Measurements from ENCODE around the gene TMEM213. TPM values are rescaled to one million over a fixed set of nuclear protein-coding genes. Genes with fewer than 3 reads are reported as not detected.

The TMEM213 gene
- total and polyA plus RNA-seq, 2 donors (not counting 1 experiment from before 2014, with no cell fraction given): not detected

GRCh38 chr7:138881579-138882188 lies 83.9 kb downstream of the TMEM213 start:
- Histone ChIP-seq H3K4me3 (replicated peaks in 1 of 4; ENCODE audit: control extremely low read depth in 1 of 4, insufficient read depth in 1 of 4, low read depth in 3 of 4, low read length in 4 of 4) (no peak overlapping the region), H3K9me3 (ENCODE audit: control insufficient read depth, insufficient read depth, low read depth, low read length) (no peaks in the 10 kb centered on the region), H4K20me1 (ENCODE audit: control insufficient read depth, extremely low read depth, insufficient read depth, low read length) (no peaks in the 10 kb centered on the region), H3K27ac (ENCODE audit: insufficient read depth, low read length) (no peak overlapping the region), H3K27me3 (ENCODE audit: control insufficient read depth, insufficient read depth, low read length) (no peaks in the 10 kb centered on the region), H3K4me2 (ENCODE audit: extremely low read depth, insufficient read depth, low read length) (no peak overlapping the region), H2AFZ (ENCODE audit: low read length) (no peak overlapping the region), H3K9ac (ENCODE audit: insufficient read depth, low read length) (no peak overlapping the region), H3K4me1 (ENCODE audit: control insufficient read depth, extremely low read depth, insufficient read depth, low read length) (no peaks in the 10 kb centered on the region), H3K36me3 (ENCODE audit: control insufficient read depth, insufficient read depth, low read length) (no peaks in the 10 kb centered on the region), H3K79me2 (ENCODE audit: control insufficient read depth, insufficient read depth, low read length) (no peaks in the 10 kb centered on the region)
- no peak for DNase-seq (ENCODE audit: low read depth in 2 of 2)
- TF ChIP-seq CTCF (conservative IDR thresholded peaks at IDR 0.05 in 1 of 2, IDR thresholded peaks at IDR 0.05 in 1 of 2; ENCODE audit: low read depth in 1 of 2, low read length in 2 of 2) (no peak), EZH2 (IDR thresholded peaks at IDR 0.05; ENCODE audit: low read length, missing control alignments) (no peak)

GRCh38 chr7:138882249-138882648 lies 84.5 kb downstream of the TMEM213 start:
- TF ChIP-seq EZH2 (IDR thresholded peaks at IDR 0.05; ENCODE audit: low read length, missing control alignments): no peak
- no peak for TF ChIP-seq CTCF (conservative IDR thresholded peaks at IDR 0.05 in 1 of 2, IDR thresholded peaks at IDR 0.05 in 1 of 2; ENCODE audit: low read depth in 1 of 2, low read length in 2 of 2)
- H4K20me1 ChIP-seq (ENCODE audit: control insufficient read depth, extremely low read depth, insufficient read depth, low read length): no peaks in the 10 kb centered on the region
- H3K36me3 ChIP-seq (ENCODE audit: control insufficient read depth, insufficient read depth, low read length): no peaks in the 10 kb centered on the region
- H3K9ac ChIP-seq (ENCODE audit: insufficient read depth, low read length): no peak overlapping the region
- no peak overlapping the region for H3K4me3 ChIP-seq (replicated peaks in 1 of 4; ENCODE audit: control extremely low read depth in 1 of 4, insufficient read depth in 1 of 4, low read depth in 3 of 4, low read length in 4 of 4)
- no peaks in the 10 kb centered on the region for H3K4me1 ChIP-seq (ENCODE audit: control insufficient read depth, extremely low read depth, insufficient read depth, low read length)
- no peak for DNase-seq (ENCODE audit: low read depth in 2 of 2)
- H2AFZ ChIP-seq (ENCODE audit: low read length): no peak overlapping the region
- H3K9me3 ChIP-seq (ENCODE audit: control insufficient read depth, insufficient read depth, low read depth, low read length): no peaks in the 10 kb centered on the region
- no peak overlapping the region for H3K27ac ChIP-seq (ENCODE audit: insufficient read depth, low read length)
- H3K27me3 ChIP-seq (ENCODE audit: control insufficient read depth, insufficient read depth, low read length): no peaks in the 10 kb centered on the region
- H3K4me2 ChIP-seq (ENCODE audit: extremely low read depth, insufficient read depth, low read length): no peak overlapping the region
- no peaks in the 10 kb centered on the region for H3K79me2 ChIP-seq (ENCODE audit: control insufficient read depth, insufficient read depth, low read length)

- DNase-seq (ENCODE audit: low read depth in 2 of 2): no peak
- TF ChIP-seq CTCF (conservative IDR thresholded peaks at IDR 0.05 in 1 of 2, IDR thresholded peaks at IDR 0.05 in 1 of 2; ENCODE audit: low read depth in 1 of 2, low read length in 2 of 2) (no peak), EZH2 (IDR thresholded peaks at IDR 0.05; ENCODE audit: low read length, missing control alignments) (no peak)
- Histone ChIP-seq H3K27ac (ENCODE audit: insufficient read depth, low read length) (no peak overlapping the region), H3K4me2 (ENCODE audit: extremely low read depth, insufficient read depth, low read length) (no peak overlapping the region), H4K20me1 (ENCODE audit: control insufficient read depth, extremely low read depth, insufficient read depth, low read length) (no peaks in the 10 kb centered on the region), H3K4me3 (replicated peaks in 1 of 4; ENCODE audit: control extremely low read depth in 1 of 4, insufficient read depth in 1 of 4, low read depth in 3 of 4, low read length in 4 of 4) (no peak overlapping the region), H2AFZ (ENCODE audit: low read length) (no peak overlapping the region), H3K9ac (ENCODE audit: insufficient read depth, low read length) (no peak overlapping the region), H3K36me3 (ENCODE audit: control insufficient read depth, insufficient read depth, low read length) (no peaks in the 10 kb centered on the region), H3K4me1 (ENCODE audit: control insufficient read depth, extremely low read depth, insufficient read depth, low read length) (no peaks in the 10 kb centered on the region), H3K9me3 (ENCODE audit: control insufficient read depth, insufficient read depth, low read depth, low read length) (no peaks in the 10 kb centered on the region), H3K79me2 (ENCODE audit: control insufficient read depth, insufficient read depth, low read length) (no peaks in the 10 kb centered on the region), H3K27me3 (ENCODE audit: control insufficient read depth, insufficient read depth, low read length) (no peaks in the 10 kb centered on the region)
These were observed 87.8 kb downstream of the TMEM213 start for GRCh38 chr7:138885383-138886147.
